Measurements from ENCODE around the gene SPTLC2. TPM values are rescaled to one million over a fixed set of nuclear protein-coding genes. Genes with fewer than 3 reads are reported as not detected.

The SPTLC2 gene
- total and polyA plus RNA-seq, 2 experiments from 2014 or later = 33.6 to 34.2 TPM

DNA sequence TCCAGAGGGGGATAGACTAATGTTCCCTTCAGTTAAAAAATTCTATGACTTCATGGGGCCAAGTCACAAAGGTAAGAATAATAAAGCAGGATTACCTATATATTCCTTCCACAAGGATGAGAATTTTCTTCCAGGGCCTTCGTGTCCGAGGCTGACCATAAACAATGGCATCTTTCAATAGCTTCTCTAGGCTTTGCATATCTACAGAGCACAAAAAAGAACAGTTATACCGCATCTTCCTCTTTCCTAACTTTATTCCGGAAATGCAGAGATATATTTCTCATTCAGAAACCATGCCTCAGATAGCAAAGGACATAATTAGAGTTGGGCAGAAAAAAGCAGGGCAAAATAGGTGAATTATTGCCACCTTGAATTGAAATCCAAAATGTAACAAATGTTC lies 59.5 kb downstream of the SPTLC2 start:
- DNase-seq (ENCODE audit: low spot score) = no peak
- H3K27ac ChIP-seq = no peak overlapping the region
- 95% methylated on average over 4 of the region's 4 CpGs for WGBS (ENCODE audit: low lambda C conversion rate, missing lambda C conversion rate)
- H3K9me2 ChIP-seq (replicated peaks; ENCODE audit: insufficient read depth) = no peaks in the 10 kb centered on the region
- H3K27me3 ChIP-seq = no peaks in the 10 kb centered on the region
- no peak for TF ChIP-seq EZH2phosphoT487 (IDR thresholded peaks at IDR 0.05; ENCODE audit: low read depth, severe bottlenecking, unreplicated experiment)
- no peak for TF ChIP-seq CTCF (IDR thresholded peaks at IDR 0.05; ENCODE audit: poor library complexity)
- TF ChIP-seq EZH2 (IDR thresholded peaks at IDR 0.05; ENCODE audit: borderline replicate concordance) = no peak
- no peak overlapping the region for H3K4me3 ChIP-seq
- no peaks in the 10 kb centered on the region for H3K9me3 ChIP-seq (ENCODE audit: low read depth)
- no peaks in the 10 kb centered on the region for H3K79me2 ChIP-seq
- H3K4me1 ChIP-seq (ENCODE audit: insufficient read depth) = no peaks in the 10 kb centered on the region
- no peak overlapping the region for H3K4me2 ChIP-seq
- no peaks in the 10 kb centered on the region for H4K20me1 ChIP-seq (ENCODE audit: insufficient read depth, poor library complexity, severe bottlenecking)
- H3K36me3 ChIP-seq (replicated peaks; ENCODE audit: insufficient read depth, low read depth) = no peaks in the 10 kb centered on the region
- H2AFZ ChIP-seq = no peak overlapping the region

DNA sequence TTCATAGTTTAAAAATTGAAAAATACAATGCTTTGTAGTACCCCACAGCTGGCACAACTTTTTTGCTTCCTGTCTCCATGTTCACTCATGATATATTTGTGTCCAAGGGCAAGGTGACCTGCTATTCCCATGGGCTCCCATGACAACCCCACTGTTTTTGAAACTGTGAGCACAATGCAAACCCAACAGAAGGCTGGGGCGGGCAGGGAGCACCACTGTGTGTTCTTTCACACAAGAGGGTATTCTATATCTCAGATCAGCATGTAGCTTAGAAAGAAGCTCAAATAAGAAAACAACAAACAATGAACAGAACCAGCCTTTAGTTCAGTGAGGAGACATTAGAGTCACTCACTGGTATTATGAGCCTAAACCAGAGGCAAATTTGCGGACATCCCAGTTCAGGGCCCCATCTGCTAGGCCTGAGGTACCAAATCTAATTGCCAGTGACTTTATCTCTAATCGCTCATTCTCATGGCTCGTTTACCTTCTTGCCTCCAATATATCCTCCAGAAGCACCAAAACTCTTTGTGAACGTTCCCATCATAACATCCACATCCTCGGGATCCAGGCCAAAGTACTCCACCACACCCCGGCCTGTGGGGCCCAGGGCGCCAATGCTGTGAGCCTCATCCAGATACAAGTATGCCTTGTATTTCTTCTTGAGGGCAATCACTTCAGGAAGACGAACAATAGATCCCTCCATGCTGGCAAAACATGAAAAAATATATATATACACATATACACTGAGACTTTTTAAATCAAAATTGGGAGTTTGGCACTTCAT lies 61.4 kb downstream of the SPTLC2 start:
- TF ChIP-seq EZH2 (IDR thresholded peaks at IDR 0.05; ENCODE audit: borderline replicate concordance) (no peak), CTCF (IDR thresholded peaks at IDR 0.05; ENCODE audit: poor library complexity) (no peak), EZH2phosphoT487 (IDR thresholded peaks at IDR 0.05; ENCODE audit: low read depth, severe bottlenecking, unreplicated experiment) (no peak)
- Histone ChIP-seq H4K20me1 (ENCODE audit: insufficient read depth, poor library complexity, severe bottlenecking) (no peaks in the 10 kb centered on the region), H3K27me3 (no peaks in the 10 kb centered on the region), H3K27ac (no peak overlapping the region), H3K9me2 (replicated peaks; ENCODE audit: insufficient read depth) (no peaks in the 10 kb centered on the region), H3K4me1 (ENCODE audit: insufficient read depth) (no peaks in the 10 kb centered on the region), H3K36me3 (replicated peaks; ENCODE audit: insufficient read depth, low read depth) (no peaks in the 10 kb centered on the region), H3K4me3 (no peak overlapping the region), H3K79me2 (no peaks in the 10 kb centered on the region), H3K9me3 (ENCODE audit: low read depth) (no peaks in the 10 kb centered on the region), H3K4me2 (no peak overlapping the region), H2AFZ (no peak overlapping the region)
- 91% methylated on average over 9 of the region's 9 CpGs for WGBS (ENCODE audit: low lambda C conversion rate, missing lambda C conversion rate)
- DNase-seq (ENCODE audit: low spot score) = no peak

- Histone ChIP-seq H3K9me3 (ENCODE audit: low read depth) (no peaks in the 10 kb centered on the region), H3K9me2 (replicated peaks; ENCODE audit: insufficient read depth) (no peaks in the 10 kb centered on the region), H3K36me3 (replicated peaks; ENCODE audit: insufficient read depth, low read depth) (no peaks in the 10 kb centered on the region), H3K4me3 (no peak overlapping the region), H3K79me2 (no peaks in the 10 kb centered on the region), H3K27me3 (no peaks in the 10 kb centered on the region), H2AFZ (no peak overlapping the region), H4K20me1 (ENCODE audit: insufficient read depth, poor library complexity, severe bottlenecking) (no peaks in the 10 kb centered on the region), H3K4me2 (no peak overlapping the region), H3K4me1 (ENCODE audit: insufficient read depth) (no peaks in the 10 kb centered on the region), H3K27ac (no peak overlapping the region)
- no peak for DNase-seq (ENCODE audit: low spot score)
- TF ChIP-seq CTCF (IDR thresholded peaks at IDR 0.05; ENCODE audit: poor library complexity) (no peak), EZH2phosphoT487 (IDR thresholded peaks at IDR 0.05; ENCODE audit: low read depth, severe bottlenecking, unreplicated experiment) (no peak), EZH2 (IDR thresholded peaks at IDR 0.05; ENCODE audit: borderline replicate concordance) (no peak)
- 92% methylated on average over 5 of the region's 5 CpGs for WGBS (ENCODE audit: low lambda C conversion rate, missing lambda C conversion rate)
Observed at GRCh38 chr14:77554207-77554606, 62.2 kb downstream of the SPTLC2 start.
